Kidney (tissue), 14 donors: ENCODE data around the gene TGFBR1. TPM values are rescaled to one million over a fixed set of nuclear protein-coding genes. Genes with fewer than 3 reads are reported as not detected.
A peak's percentile ranks its signal among the peaks of the same experiment; 100 is the strongest.

Experiments
- DNase-seq, 5 donors: peaks; one replicate each; pipeline ENCODE4 v3.0.0-alpha.2; 2013 to 2020
- FAIRE-seq: peaks from 2 replicates; lab custom pipeline; 2012; peaks lifted over from hg19 to GRCh38; lab: Jason Lieb, UNC
- H3K27ac ChIP-seq, 2 donors: one replicate each; pipeline ENCODE4 v1.7.0; 2013; ENCODE audit warnings: low read depth in 2 of 2, low read length in 2 of 2, inconsistent platforms in 1 of 2
- H3K27me3 ChIP-seq: one replicate; pipeline ENCODE4 v1.7.1; 2013; ENCODE audit warnings: low read length, inconsistent platforms; ENCODE audit not compliant: control insufficient read depth, insufficient read depth
- H3K36me3 ChIP-seq, 3 donors: one replicate each; pipeline versions ENCODE4 v1.7.0 to v1.7.1; 2013; ENCODE audit warnings: low read length in 3 of 3, control low read depth in 1 of 3, inconsistent platforms in 1 of 3; ENCODE audit not compliant: insufficient read depth in 3 of 3, control insufficient read depth in 2 of 3
- H3K4me1 ChIP-seq, 3 donors: one replicate each; pipeline versions ENCODE4 v1.7.0 to v1.7.1; 2013; ENCODE audit warnings: low read length in 3 of 3, inconsistent platforms in 1 of 3, low read depth in 1 of 3; ENCODE audit not compliant: control insufficient read depth in 2 of 3, insufficient read depth in 2 of 3
- H3K4me3 ChIP-seq, 3 donors: one replicate each; pipeline versions ENCODE4 v1.7.0 to v1.8.1; 2013; ENCODE audit warnings: low read length in 3 of 3, control low read depth in 1 of 3, inconsistent platforms in 1 of 3
- H3K9ac ChIP-seq, 3 donors: one replicate each; pipeline versions ENCODE4 v1.7.0 to v1.7.1; 2013; ENCODE audit warnings: low read length in 3 of 3, control low read depth in 1 of 3, inconsistent platforms in 1 of 3
- H3K9me3 ChIP-seq, 3 donors: one replicate each; pipeline versions ENCODE4 v1.7.0 to v1.7.1; 2013; ENCODE audit warnings: low read length in 3 of 3, control low read depth in 1 of 3, inconsistent platforms in 1 of 3; ENCODE audit not compliant: control insufficient read depth in 2 of 3, insufficient read depth in 1 of 3
- intact Hi-C: fragments of 100-400 bp; cut with DNase I; formaldehyde crosslinking; loops from one replicate; pipeline ENCODE4 v1.11.1; 2022
- polyA plus RNA-seq: library from polyadenylated mRNA; stranded (reverse); fragments of 350-450 nt; fragmentation: Illumina TruSeq; extraction: RNeasy Lipid Tissue Mini Kit (QIAGEN cat#74804); gene quantifications from one replicate; pipeline ENCODE4 v1.2.3, GENCODE V29; 2014; ENCODE audit warnings: low read depth, low replicate concordance; ENCODE audit not compliant: insufficient read depth
- total RNA-seq: library from RNA; stranded (reverse); fragmentation: NEBNext Ultra II Directional; extraction: Animal tissue kit (Norgen Biotek cat#: 25700); gene quantifications from one replicate; pipeline ENCODE4 v1.2.1, GENCODE V29; 2021
- TF ChIP-seq, protein P1 (sequence below): IDR thresholded peaks from 3 replicates; pipeline ENCODE4 v1.5.1; 2012; ENCODE audit warnings: mild to moderate bottlenecking, moderate library complexity, borderline replicate concordance; ENCODE audit not compliant: insufficient read depth; ENCODE audit errors: extremely low read depth
- donor health status: control.
- donor health status: control.
- donor health status: control.
- donor health status: control.
- donor health status: control.
- donor health status: DM: yes; HTN: yes; CAD: no.
- donor health status: Normal renal cell carcinoma (clear cell type).

TGFBR1 gene
- total and polyA plus RNA-seq, 2 donors from 2014 or later = 7.9 to 50.8 TPM

DNA sequence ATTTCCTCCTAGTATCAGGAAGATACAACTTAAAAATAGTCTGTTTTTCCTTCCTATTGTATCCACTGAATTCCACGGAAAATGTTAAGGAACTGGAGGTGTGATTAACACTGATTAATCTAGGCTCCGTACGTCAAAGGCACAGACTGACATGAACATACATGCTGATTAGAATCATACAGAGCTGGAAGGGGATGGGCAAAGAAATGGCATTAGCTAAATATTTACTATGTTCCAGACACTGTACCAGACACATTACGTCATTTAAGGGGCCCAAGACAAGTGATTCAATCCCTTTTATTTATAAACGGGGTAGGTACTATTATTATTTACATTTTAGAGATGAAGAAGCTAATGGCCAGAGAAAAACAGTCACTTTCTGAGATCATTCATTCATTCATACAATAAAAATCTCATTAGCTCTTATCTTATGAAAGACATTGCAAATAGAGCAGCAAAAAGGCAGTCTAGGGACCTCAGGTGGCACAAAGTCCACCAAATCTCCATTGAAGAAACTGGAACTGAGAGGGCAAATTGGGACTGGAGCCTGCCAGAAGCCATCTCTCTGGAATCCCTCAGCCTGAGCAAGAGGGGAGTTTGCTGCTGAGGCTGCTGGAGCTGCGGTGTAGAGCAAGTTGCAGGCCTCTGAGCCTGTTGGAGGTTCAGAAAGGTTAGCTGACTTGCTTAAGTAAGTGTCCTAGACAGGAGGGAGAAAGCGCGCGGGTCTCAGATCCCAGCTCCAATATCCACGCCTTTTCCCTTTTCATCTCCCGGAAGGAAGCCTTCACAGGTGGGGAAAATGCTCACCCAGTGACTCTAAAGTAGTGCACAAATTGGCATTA is 1.6 kb upstream of the TGFBR1 start:
- intact Hi-C loops = no loop called here
- no peak for FAIRE-seq
- peak in 3 of 5 donors; percentile 9 to 40 (median 21) for DNase-seq
- TF ChIP-seq, protein P1, sequence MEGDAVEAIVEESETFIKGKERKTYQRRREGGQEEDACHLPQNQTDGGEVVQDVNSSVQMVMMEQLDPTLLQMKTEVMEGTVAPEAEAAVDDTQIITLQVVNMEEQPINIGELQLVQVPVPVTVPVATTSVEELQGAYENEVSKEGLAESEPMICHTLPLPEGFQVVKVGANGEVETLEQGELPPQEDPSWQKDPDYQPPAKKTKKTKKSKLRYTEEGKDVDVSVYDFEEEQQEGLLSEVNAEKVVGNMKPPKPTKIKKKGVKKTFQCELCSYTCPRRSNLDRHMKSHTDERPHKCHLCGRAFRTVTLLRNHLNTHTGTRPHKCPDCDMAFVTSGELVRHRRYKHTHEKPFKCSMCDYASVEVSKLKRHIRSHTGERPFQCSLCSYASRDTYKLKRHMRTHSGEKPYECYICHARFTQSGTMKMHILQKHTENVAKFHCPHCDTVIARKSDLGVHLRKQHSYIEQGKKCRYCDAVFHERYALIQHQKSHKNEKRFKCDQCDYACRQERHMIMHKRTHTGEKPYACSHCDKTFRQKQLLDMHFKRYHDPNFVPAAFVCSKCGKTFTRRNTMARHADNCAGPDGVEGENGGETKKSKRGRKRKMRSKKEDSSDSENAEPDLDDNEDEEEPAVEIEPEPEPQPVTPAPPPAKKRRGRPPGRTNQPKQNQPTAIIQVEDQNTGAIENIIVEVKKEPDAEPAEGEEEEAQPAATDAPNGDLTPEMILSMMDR = no peak
- Histone ChIP-seq H3K36me3 (no peaks in the 10 kb centered on the region), H3K4me1 (peaks cover 0 to 22% (median 15%) of the 10 kb centered on the region in 3 donors), H3K9ac (peak overlapping the region in 2 of 3 donors; percentile 22 to 51), H3K27me3 (no peaks in the 10 kb centered on the region), H3K4me3 (peak overlapping the region in 1 of 3 donors; percentile 7), H3K27ac (peak overlapping the region in 1 of 2 donors; percentile 66), H3K9me3 (no peaks in the 10 kb centered on the region)

GRCh38 chr9:99103901-99104458 is 933 bp upstream of the TGFBR1 start:
- Histone ChIP-seq H3K9ac (peak overlapping the region in 1 of 3 donors; percentile 51), H3K4me1 (peaks cover 0 to 22% (median 15%) of the 10 kb centered on the region in 3 donors), H3K4me3 (peak overlapping the region; percentile 57 to 73 (median 69)), H3K27ac (peak overlapping the region; percentile 66 to 73), H3K36me3 (no peaks in the 10 kb centered on the region), H3K27me3 (no peaks in the 10 kb centered on the region), H3K9me3 (no peaks in the 10 kb centered on the region)
- intact Hi-C loops = no loop called here
- peak in 2 of 5 donors; percentile 40 to 56 for DNase-seq
- TF ChIP-seq, protein P1 = no peak
- no peak for FAIRE-seq

DNA sequence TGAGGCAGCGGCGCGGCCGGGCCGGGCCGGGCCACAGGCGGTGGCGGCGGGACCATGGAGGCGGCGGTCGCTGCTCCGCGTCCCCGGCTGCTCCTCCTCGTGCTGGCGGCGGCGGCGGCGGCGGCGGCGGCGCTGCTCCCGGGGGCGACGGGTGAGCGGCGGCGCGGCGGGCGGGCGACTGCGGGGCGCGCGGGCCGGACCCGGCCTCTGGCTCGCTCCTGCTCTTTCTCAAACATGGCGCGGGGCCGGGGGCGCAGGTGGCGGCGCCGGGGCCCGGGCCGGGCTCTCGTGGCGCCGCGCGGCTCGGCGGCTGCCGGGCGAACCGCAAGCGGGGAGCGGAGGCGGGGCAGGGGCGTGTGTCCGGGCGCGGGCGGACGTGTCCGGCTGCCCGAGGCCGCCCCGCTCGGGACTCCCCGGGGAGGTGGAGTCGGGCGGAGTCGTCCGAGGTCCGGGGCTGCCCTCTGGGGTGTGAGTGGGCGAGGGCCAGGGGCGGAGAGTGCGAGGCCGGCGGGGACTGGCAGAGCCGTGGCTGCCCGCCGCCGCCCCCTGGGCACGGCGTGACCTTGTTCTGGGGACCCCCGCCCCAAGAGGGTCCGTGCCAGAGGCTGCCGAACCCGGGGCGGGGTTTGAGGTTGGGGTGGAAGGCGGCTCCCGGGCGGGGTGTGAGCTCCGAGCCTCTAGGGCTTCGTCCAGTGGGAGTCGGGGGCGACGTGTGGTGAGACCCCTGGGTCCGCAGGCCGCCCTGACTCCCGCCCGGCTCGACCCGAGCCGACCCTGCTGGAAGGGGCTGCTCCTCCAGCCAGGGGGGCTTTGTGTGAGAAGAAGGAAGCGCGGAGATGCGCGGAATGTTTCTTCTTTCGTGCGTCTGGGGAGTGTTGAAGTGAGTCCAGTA is 485 bp downstream of the TGFBR1 start:
- Histone ChIP-seq H3K27me3 (no peaks in the 10 kb centered on the region), H3K9me3 (no peaks in the 10 kb centered on the region), H3K36me3 (no peaks in the 10 kb centered on the region), H3K9ac (peak overlapping the region in 2 of 3 donors; percentile 38 to 51), H3K4me3 (peak overlapping the region; percentile 63 to 78 (median 65)), H3K27ac (peak overlapping the region; percentile 66 to 69), H3K4me1 (peaks cover 0 to 22% (median 15%) of the 10 kb centered on the region in 3 donors)
- no peak for FAIRE-seq
- intact Hi-C loops = no loop called here
- TF ChIP-seq, protein P1 = no peak
- peak; percentile 67 to 95 (median 80) for DNase-seq
